HepG2 (cell line): ENCODE data around the gene CSNK1D. TPM values are rescaled to one million over a fixed set of nuclear protein-coding genes. Genes with fewer than 3 reads are reported as not detected.
A peak's percentile ranks its signal among the peaks of the same experiment; 100 is the strongest.

Source experiments
- HNF4G ChIP-seq, 2 experiments: sonication (generic) in 1 of 2; formaldehyde crosslinking in 1 of 2; IDR thresholded peaks; 2 replicates each; pipeline versions ENCODE4 v1.4.0 to v1.6.1; 2011 to 2020; ENCODE audit warnings: borderline replicate concordance in 2 of 2, low read depth in 2 of 2, mild to moderate bottlenecking in 2 of 2, low read length in 1 of 2, missing genetic modification reagents in 1 of 2, moderate library complexity in 1 of 2
- KAT7 ChIP-seq: IDR thresholded peaks from 2 replicates; pipeline ENCODE4 v1.6.1; 2018; ENCODE audit warnings: borderline replicate concordance, missing compliant biosample characterization
- MLX ChIP-seq: IDR thresholded peaks from 2 replicates; pipeline ENCODE4 v1.6.1; 2016
- MXD4 ChIP-seq: IDR thresholded peaks from 2 replicates; pipeline ENCODE4 v1.6.1; 2016; ENCODE audit warnings: mild to moderate bottlenecking, missing biosample characterization, missing genetic modification reagents
- NFE2L1 ChIP-seq: sonication (generic); formaldehyde crosslinking; IDR thresholded peaks from 2 replicates; pipeline ENCODE4 v1.4.0; 2020; ENCODE audit warnings: missing genetic modification reagents, mild to moderate bottlenecking, borderline replicate concordance
- NR2F6 ChIP-seq, 2 experiments: IDR thresholded peaks; 2 replicates each; pipeline ENCODE4 v1.6.1; 2016; ENCODE audit warnings: antibody characterized with exemption in 1 of 2, mild to moderate bottlenecking in 1 of 2
- POLR2G ChIP-seq: fragments of 200-400 bp; formaldehyde crosslinking; IDR thresholded peaks from 2 replicates; pipeline ENCODE4 v1.6.1; 2018; ENCODE audit warnings: mild to moderate bottlenecking, low read depth, low read length, moderate library complexity
- STAT6 ChIP-seq: sonication (generic); formaldehyde crosslinking; IDR thresholded peaks from 2 replicates; pipeline ENCODE4 v1.4.0; 2020; ENCODE audit warnings: missing genetic modification reagents, mild to moderate bottlenecking, borderline replicate concordance
- SUZ12 ChIP-seq: fragments of 150-350 bp; IDR thresholded peaks from 2 replicates; pipeline ENCODE4 v1.6.1; 2014; ENCODE audit warnings: low read depth, low read length
- TBL1XR1 ChIP-seq: fragments of 150-350 bp; IDR thresholded peaks from 2 replicates; pipeline ENCODE4 v1.6.1; 2014; ENCODE audit warnings: borderline replicate concordance, low read length; ENCODE audit not compliant: partially characterized antibody
- ZFP62 ChIP-seq: sonication (generic); formaldehyde crosslinking; IDR thresholded peaks from 2 replicates; pipeline ENCODE4 v1.4.0; 2020; ENCODE audit warnings: missing genetic modification reagents
- ZIK1 ChIP-seq: sonication (generic); formaldehyde crosslinking; IDR thresholded peaks from 2 replicates; pipeline ENCODE4 v1.5.0; 2020; ENCODE audit warnings: mild to moderate bottlenecking, low read depth, missing genetic modification reagents, borderline replicate concordance
- ZNF264 ChIP-seq: sonication (generic); formaldehyde crosslinking; IDR thresholded peaks from 2 replicates; pipeline ENCODE4 v1.4.0; 2020; ENCODE audit warnings: missing genetic modification reagents
- ZNF367 ChIP-seq: sonication (generic); formaldehyde crosslinking; IDR thresholded peaks from 2 replicates; pipeline ENCODE4 v1.4.0; 2020; ENCODE audit warnings: missing genetic modification reagents, borderline replicate concordance
- ZNF383 ChIP-seq: sonication (generic); formaldehyde crosslinking; IDR thresholded peaks from 2 replicates; pipeline ENCODE4 v1.4.0; 2020; ENCODE audit warnings: missing genetic modification reagents, mild to moderate bottlenecking, borderline replicate concordance
- ZNF629 ChIP-seq: sonication (generic); formaldehyde crosslinking; conservative IDR thresholded peaks from 2 replicates; pipeline ENCODE4 v1.5.0; 2020; ENCODE audit warnings: missing genetic modification reagents
- ZXDC ChIP-seq: sonication (generic); formaldehyde crosslinking; IDR thresholded peaks from 2 replicates; pipeline ENCODE4 v1.5.0; 2020; ENCODE audit warnings: mild to moderate bottlenecking, missing genetic modification reagents
- polyA plus RNA-seq, 8 experiments: library from polyadenylated mRNA; depleted of rRNA in 3 of 8; stranded (reverse) in 7 of 8; unstranded in 1 of 8; fragments of >200 nt; fragmentation: Illumina TruSeq in 4 of 8; extraction: Trizol in 4 of 8; gene quantifications; 2 replicates each; pipeline versions ENCODE4 v1.2.1 to v1.2.3, GENCODE V29; 2011 to 2016; ENCODE audit warnings: low read depth in 4 of 8, missing spikeins in 1 of 8, mixed read lengths in 1 of 8; ENCODE audit not compliant: insufficient read depth in 1 of 8
- total RNA-seq, 5 experiments: library from RNA; depleted of rRNA; stranded (reverse); fragments of >200 nt; fragmentation: Illumina TruSeq; extraction: Trizol; gene quantifications; 2 replicates each; pipeline ENCODE4 v1.2.3, GENCODE V29; 2016; ENCODE audit warnings: low read depth in 1 of 5
- TF ChIP-seq, protein P1 (sequence below): sonication (generic); formaldehyde crosslinking; IDR thresholded peaks from 2 replicates; pipeline ENCODE4 v1.5.1; 2020; ENCODE audit warnings: missing genetic modification reagents, mild to moderate bottlenecking, borderline replicate concordance
- TF ChIP-seq, protein P2 (sequence below): sonication (generic); formaldehyde crosslinking; IDR thresholded peaks from 2 replicates; pipeline ENCODE4 v1.4.0; 2020; ENCODE audit warnings: mild to moderate bottlenecking, missing genetic modification reagents

CSNK1D gene
- total and polyA plus RNA-seq, 2 of the 13 experiments (the other 11 are each of a cell fraction or from before 2014, with no cell fraction given) = 31.5 to 128 TPM

DNA sequence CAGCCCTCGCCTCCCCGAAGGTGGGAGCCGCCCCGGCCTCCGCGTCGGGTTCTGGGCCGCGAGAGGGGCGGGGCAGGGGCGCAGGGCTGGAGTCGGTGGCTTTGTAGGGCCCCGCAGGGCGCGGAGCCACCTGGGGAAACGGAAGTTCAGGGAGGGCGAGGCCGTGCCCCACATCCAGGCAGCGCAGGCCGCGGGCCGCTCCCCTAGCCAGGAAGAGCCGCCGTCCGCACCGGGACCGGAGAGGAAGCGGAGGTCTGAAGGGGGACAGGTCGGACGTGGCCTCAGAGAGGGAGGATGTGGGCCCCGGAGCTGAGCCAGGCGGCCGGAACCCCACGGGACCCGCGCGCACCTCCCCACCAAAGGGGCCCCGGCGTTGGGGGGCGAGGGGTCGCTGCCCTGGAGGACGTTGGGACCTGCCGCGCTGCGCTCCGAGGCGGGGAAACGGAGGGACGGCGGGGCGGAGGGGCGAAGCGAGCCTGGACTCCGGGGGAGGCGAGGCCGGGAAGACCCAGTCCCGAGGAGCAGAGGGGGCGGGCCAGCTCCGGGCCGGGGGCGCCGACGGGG is 45.1 kb downstream of the CSNK1D start (continued):
- TF ChIP-seq HNF4G (IDR thresholded peaks at IDR 0.05; ENCODE audit: borderline replicate concordance, low read depth, low read length) = no peak
- no peak for TF ChIP-seq HNF4G (CRISPR knock-in tag; IDR thresholded peaks at IDR 0.05; ENCODE audit: borderline replicate concordance, low read depth)
- TF ChIP-seq NFE2L1 (CRISPR knock-in tag) = no peak
- TF ChIP-seq ZNF367 (CRISPR knock-in tag) = no peak
- TF ChIP-seq TBL1XR1 = no peak
- TF ChIP-seq STAT6 (CRISPR knock-in tag) = no peak
- TF ChIP-seq, protein P1, sequence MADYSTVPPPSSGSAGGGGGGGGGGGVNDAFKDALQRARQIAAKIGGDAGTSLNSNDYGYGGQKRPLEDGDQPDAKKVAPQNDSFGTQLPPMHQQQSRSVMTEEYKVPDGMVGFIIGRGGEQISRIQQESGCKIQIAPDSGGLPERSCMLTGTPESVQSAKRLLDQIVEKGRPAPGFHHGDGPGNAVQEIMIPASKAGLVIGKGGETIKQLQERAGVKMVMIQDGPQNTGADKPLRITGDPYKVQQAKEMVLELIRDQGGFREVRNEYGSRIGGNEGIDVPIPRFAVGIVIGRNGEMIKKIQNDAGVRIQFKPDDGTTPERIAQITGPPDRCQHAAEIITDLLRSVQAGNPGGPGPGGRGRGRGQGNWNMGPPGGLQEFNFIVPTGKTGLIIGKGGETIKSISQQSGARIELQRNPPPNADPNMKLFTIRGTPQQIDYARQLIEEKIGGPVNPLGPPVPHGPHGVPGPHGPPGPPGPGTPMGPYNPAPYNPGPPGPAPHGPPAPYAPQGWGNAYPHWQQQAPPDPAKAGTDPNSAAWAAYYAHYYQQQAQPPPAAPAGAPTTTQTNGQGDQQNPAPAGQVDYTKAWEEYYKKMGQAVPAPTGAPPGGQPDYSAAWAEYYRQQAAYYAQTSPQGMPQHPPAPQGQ (CRISPR knock-in tag) = no peak
- TF ChIP-seq MLX (CRISPR knock-in tag) = no peak
- no peak for TF ChIP-seq ZNF383 (CRISPR knock-in tag)
- TF ChIP-seq NR2F6 (IDR thresholded peaks at IDR 0.05) = no peak
- peak; percentile 30; the same call in 1 of the 2 replicates for TF ChIP-seq NR2F6 (CRISPR knock-in tag; IDR thresholded peaks at IDR 0.05)
- peak; percentile 91; the same call in 1 of the 2 replicates for TF ChIP-seq ZXDC (CRISPR knock-in tag)
- no peak for TF ChIP-seq ZNF629 (CRISPR knock-in tag)
- no peak for TF ChIP-seq SUZ12
- TF ChIP-seq, protein P2, sequence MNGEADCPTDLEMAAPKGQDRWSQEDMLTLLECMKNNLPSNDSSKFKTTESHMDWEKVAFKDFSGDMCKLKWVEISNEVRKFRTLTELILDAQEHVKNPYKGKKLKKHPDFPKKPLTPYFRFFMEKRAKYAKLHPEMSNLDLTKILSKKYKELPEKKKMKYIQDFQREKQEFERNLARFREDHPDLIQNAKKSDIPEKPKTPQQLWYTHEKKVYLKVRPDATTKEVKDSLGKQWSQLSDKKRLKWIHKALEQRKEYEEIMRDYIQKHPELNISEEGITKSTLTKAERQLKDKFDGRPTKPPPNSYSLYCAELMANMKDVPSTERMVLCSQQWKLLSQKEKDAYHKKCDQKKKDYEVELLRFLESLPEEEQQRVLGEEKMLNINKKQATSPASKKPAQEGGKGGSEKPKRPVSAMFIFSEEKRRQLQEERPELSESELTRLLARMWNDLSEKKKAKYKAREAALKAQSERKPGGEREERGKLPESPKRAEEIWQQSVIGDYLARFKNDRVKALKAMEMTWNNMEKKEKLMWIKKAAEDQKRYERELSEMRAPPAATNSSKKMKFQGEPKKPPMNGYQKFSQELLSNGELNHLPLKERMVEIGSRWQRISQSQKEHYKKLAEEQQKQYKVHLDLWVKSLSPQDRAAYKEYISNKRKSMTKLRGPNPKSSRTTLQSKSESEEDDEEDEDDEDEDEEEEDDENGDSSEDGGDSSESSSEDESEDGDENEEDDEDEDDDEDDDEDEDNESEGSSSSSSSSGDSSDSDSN (CRISPR knock-in tag) = peak; percentile 72
- TF ChIP-seq KAT7 (CRISPR knock-in tag) = no peak
- no peak for TF ChIP-seq ZFP62
- no peak for TF ChIP-seq ZNF264
- TF ChIP-seq POLR2G = no peak; the same call in none of the 2 replicates
- TF ChIP-seq ZIK1 (CRISPR knock-in tag) = no peak
- TF ChIP-seq MXD4 (CRISPR knock-in tag) = no peak
